ENCODE data around the gene ATMIN.
A peak's percentile ranks its signal among the peaks of the same experiment; 100 is the strongest.

The ATMIN gene, protein sequence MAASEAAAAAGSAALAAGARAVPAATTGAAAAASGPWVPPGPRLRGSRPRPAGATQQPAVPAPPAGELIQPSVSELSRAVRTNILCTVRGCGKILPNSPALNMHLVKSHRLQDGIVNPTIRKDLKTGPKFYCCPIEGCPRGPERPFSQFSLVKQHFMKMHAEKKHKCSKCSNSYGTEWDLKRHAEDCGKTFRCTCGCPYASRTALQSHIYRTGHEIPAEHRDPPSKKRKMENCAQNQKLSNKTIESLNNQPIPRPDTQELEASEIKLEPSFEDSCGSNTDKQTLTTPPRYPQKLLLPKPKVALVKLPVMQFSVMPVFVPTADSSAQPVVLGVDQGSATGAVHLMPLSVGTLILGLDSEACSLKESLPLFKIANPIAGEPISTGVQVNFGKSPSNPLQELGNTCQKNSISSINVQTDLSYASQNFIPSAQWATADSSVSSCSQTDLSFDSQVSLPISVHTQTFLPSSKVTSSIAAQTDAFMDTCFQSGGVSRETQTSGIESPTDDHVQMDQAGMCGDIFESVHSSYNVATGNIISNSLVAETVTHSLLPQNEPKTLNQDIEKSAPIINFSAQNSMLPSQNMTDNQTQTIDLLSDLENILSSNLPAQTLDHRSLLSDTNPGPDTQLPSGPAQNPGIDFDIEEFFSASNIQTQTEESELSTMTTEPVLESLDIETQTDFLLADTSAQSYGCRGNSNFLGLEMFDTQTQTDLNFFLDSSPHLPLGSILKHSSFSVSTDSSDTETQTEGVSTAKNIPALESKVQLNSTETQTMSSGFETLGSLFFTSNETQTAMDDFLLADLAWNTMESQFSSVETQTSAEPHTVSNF

GRCh38 chr16:81035398-81035974 is at the start of gene ATMIN:
Gene ATMIN (plus strand): TSS chr16:81035842. CDS start chr16:81035871, 29 bp downstream.
- DNase-seq: peak; percentile 92

DNA sequence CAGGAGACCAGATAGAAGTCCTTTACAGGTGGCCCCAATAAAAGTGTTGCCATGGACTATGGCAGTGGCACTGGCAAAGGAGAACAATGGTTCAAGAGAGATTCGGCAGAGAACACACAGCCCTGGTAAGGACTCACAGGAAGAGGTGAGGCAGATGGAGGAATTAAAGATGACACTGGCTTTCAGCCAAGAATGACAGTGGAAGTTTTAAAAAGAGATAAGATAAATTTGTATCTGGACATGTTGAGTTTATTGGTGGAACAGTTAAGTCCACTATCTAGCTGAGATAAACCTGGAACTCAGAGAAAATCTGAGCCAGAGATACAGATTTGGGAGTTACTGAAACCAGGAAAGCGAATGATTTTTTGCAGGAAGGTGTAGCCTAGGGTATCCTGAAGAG is 49.1 kb upstream of the ATMIN start:
- DNase-seq: no peak

DNA sequence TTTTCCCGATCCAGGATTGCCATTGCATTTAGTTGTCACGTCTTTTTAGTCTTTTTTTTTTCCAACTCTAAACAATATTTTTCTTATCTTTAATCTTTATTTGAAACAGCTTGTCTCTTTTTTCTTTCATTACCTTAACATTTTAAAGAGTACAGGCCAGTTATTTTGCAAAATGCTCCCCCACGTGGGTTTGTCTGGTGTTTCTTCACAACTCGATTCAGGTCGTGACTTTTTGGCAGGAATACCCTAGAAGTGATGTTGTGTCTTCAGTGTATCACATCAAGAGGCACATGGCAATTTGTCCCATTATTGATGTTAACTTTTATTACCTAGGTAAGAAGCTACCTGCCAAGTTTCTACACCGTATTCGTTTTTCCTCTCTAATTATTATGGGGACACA is 46.9 kb upstream of the ATMIN start:
- DNase-seq: no peak

DNA sequence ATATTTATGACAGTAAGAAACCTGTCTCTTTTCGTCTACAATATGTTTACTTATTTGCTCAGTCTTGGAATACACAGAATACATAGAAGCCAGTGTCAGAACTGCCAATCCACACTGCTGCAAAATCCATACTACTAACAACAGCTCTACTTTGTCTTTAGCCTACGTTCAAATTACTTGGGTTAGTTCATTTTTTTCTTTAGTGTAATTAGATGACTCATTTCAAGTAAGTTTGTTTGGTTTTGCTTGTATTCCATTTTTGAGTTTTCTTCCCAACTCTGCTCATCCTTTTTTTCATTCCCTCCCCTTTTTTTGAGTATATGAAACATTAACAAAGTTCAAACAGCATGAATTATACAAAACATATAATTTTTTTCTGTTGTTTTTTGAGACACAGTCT is 45.8 kb upstream of the ATMIN start:
- DNase-seq: no peak

- DNase-seq: no peak
Observed at GRCh38 chr16:80990577-80990976, 45.1 kb upstream of the ATMIN start.

DNA sequence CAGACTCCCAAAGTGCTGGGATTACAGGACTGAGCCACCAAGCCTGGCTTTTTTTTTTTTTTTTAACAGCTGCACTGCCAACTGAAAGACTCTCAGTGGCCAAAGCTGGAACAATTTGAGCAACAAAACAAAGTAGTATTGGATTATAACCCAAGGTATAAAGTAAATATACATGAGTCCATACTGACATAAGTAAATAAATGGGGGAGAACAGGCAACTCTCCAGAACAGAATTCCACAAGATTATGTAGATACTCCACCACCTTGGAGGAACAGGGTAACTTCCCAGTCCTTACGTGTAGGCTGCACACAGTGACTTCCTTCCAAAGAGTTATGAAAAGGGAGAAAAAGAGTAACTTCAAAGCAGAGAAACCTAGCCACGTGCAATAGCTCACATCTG is 44.7 kb upstream of the ATMIN start:
- DNase-seq: no peak

- no peak for DNase-seq
Observed at GRCh38 chr16:80991792-80992430, 43.7 kb upstream of the ATMIN start.

- no peak for DNase-seq
Observed at GRCh38 chr16:80992676-80993293, 42.9 kb upstream of the ATMIN start.

GRCh38 chr16:80993307-80993706 is 42.3 kb upstream of the ATMIN start:
- DNase-seq: no peak

DNA sequence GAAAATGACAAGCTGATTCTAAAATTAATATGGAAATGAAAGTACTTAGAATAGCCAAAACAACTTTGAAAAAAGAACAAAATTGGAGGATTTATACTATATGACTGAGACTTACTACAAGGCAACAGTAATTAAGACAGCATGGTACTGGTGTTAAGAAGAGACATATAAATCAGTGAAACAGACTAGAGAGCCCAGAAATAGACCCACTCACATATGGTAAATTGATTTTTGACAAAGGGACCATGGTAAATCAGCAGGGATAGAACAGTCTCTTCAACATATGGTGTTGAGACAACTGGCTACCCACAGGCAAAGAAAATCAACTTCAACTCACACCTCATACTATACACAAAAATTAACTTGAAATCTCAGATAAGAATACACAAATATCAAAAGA is 41.8 kb upstream of the ATMIN start:
- no peak for DNase-seq

- no peak for DNase-seq
Observed at GRCh38 chr16:80994451-80994850, 41.2 kb upstream of the ATMIN start.

GRCh38 chr16:80996688-80997138 is 38.9 kb upstream of the ATMIN start:
- DNase-seq: no peak

GRCh38 chr16:80997139-80997798 is 38.4 kb upstream of the ATMIN start:
- no peak for DNase-seq

DNA sequence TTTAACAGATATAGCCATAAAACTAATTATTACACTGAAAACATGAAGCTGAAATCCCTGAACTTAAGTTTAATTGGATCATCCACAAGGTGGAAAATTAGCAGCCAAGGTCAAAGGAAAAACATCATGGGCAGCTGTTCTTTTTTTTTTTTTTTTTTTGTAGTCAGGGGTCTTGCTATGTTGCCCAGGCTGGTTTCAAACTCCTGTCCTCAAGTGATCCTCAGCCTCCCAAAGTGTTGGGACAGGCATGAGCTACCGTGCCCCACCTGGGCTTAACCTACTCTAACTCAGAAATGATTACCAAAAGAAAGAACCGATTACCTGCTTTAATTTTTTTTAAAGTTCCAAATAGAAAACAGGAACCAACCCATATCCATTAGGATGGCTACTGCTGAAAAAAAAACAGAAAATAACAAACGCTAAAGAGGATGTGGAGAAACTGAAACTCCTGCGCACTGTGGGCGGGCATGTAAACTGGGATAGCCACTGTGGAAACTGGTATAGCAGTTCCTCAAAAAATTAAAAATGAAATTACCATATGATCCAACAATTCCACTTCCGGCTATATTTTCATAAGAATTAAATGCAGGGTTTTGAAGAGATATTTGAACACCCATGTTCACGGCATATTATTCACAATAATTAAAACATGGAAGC is 37.5 kb upstream of the ATMIN start:
- DNase-seq: no peak

DNA sequence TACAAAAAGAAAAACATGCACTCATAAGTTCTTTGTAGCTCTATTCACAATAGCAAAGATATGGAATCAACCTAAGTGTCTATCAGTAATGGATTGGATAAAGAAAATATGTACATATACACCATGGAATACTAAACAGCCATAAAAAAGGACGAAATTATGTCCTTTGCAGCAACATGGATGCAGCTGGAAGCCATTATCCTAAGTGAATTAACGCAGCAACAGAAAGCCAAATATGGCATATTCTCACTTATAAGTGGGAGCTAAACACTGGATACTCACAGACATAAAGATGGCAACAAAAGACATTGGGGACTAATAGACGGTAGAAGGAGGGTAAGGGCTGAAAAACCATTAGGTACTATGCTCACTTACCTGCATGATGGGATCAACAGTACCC is 34.8 kb upstream of the ATMIN start:
- DNase-seq: no peak

DNA sequence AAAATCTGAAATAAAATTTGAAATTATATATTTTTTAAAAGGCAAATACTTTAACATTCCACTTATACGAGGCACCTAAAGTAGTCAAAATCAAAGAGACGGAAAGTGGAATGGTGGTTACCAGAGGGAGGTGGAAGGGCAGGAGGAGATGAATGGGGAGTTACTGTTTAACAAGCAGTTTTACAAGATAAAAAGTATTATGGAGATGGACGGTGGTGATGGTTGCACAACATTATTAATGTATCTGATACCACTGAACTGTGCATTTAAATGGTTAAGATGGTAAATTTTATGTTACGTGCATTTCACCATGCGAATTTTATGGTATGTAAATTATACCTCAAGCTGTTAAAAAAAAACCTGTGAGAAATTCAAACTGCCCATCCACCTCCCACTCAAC is 34.3 kb upstream of the ATMIN start:
- DNase-seq: no peak

- DNase-seq: no peak
Observed at GRCh38 chr16:81003064-81003463, 32.6 kb upstream of the ATMIN start.

- DNase-seq: no peak
Observed at GRCh38 chr16:81003610-81004460, 31.8 kb upstream of the ATMIN start.

DNA sequence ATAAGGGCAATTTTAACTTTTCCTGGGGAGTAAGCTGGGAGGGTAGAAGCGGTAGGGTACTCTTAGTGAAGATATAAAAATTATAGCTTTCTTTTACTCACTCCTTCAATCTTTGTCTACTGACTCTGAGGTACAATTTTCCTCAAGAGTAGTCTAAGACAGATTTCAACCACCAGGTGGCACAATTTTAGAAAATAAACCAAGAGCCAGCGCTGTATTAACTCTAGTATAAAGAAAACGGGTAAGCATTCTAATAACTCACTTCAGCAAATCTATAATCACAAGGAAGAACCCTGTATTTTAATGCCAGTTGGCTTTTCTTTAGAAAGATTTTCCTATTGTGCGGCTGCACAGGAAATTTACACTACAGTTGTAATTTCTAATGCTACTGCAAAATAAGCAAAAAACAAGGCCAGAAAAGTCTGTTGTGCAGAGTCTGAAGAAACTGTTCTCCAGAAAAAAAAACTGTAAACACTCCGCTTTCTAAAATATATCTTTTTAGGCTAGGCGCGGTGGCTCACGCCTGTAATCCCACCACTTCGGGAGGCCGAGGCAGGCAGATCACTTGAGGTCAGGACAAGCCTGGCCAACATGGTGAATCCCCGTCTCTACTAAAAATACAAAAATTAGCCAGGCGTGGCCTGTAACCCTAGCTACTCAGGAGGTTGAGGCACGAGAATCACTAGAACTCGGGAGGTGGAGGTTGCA is 30.8 kb upstream of the ATMIN start:
- peak; percentile 34 for DNase-seq

GRCh38 chr16:81005610-81006161 is 30.0 kb upstream of the ATMIN start:
- no peak for DNase-seq

All from CD4-positive, alpha-beta T cell treated with Interleukin-6 for 4 hours (primary cell).